GM13976 (cell line): Measurements from ENCODE around the gene ACAD11.

Source experiments
- DNase-seq: peaks from one replicate; pipeline ENCODE4 v3.0.0; 2012; ENCODE audit warnings: low spot score
- in situ Hi-C: fragments of 300-500 bp; cut with MboI; formaldehyde crosslinking; loops from one replicate; pipeline ENCODE4 v1.12.0; 2022; ENCODE audit warnings: low sequenced_read_pairs, mixed read lengths, inconsistent platforms; ENCODE audit not compliant: unreplicated experiment
- TF ChIP-seq, protein P1 (sequence below): IDR thresholded peaks from 2 replicates; pipeline ENCODE4 v1.5.1; 2012; ENCODE audit warnings: borderline replicate concordance, mild to moderate bottlenecking; ENCODE audit not compliant: insufficient read depth; ENCODE audit errors: extremely low read depth, missing control alignments, control extremely low read depth

ACAD11 gene

DNA sequence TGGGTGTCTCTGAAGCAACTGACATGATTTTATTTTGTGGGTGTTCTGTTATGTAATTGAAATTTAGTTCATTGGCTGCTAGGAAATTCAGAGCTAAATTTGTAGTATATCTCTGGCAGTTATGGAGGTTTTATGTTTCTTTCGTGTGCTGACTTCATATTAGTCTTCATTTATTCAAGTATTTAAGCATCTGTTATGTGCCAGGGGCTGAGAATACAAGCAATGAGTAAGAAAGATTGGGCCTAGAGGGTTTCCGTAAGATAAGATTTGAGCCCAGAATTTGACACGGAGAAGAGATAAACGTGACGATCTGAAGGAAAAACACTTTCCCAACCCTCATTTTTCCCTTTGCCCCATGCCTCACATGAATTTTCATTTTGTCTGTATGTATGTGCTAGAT lies 137.7 kb downstream of the ACAD11 start:
- no peak for DNase-seq
- in situ Hi-C loops = no loop called here
- TF ChIP-seq, protein P1, sequence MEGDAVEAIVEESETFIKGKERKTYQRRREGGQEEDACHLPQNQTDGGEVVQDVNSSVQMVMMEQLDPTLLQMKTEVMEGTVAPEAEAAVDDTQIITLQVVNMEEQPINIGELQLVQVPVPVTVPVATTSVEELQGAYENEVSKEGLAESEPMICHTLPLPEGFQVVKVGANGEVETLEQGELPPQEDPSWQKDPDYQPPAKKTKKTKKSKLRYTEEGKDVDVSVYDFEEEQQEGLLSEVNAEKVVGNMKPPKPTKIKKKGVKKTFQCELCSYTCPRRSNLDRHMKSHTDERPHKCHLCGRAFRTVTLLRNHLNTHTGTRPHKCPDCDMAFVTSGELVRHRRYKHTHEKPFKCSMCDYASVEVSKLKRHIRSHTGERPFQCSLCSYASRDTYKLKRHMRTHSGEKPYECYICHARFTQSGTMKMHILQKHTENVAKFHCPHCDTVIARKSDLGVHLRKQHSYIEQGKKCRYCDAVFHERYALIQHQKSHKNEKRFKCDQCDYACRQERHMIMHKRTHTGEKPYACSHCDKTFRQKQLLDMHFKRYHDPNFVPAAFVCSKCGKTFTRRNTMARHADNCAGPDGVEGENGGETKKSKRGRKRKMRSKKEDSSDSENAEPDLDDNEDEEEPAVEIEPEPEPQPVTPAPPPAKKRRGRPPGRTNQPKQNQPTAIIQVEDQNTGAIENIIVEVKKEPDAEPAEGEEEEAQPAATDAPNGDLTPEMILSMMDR = no peak

DNA sequence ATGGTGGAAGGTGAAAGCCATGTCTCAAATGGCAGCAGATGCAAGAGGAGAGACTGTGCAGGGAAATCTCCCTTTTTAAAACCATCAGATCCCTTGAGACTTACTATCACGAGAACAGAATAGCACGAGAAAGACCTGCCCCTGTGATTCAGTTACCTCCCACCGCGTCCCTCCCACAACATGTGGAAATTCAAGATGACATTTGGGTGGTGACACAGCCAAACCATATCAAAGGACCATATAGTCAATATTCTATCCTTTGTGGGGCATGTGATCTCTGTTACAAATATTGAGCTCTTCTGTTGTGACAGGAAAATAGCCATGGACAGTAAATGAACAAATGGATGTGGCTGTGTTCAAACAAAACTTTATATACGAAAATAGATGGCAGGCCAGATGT lies 139.7 kb downstream of the ACAD11 start:
- TF ChIP-seq, protein P1 = no peak
- no peak for DNase-seq
- in situ Hi-C loops = no loop called here

DNA sequence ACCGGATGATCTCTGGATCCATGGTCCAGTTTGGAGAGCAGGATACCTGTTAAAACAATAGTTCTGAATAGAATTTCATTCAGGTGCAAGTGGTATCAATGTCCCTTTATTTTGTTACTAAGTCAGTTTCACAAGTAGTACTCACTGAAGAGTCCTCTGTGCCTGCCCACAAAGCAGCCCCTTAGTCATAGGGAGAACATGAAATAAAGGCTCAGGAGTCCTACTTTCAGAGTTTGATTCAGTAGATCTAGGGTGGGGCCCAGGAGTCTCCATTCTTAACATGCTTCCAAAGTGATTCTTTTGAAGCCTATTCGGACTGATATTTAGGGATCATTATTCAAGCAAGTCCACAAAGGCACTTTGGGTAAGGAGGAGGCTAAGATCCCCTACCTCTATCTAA lies 142.3 kb downstream of the ACAD11 start:
- no peak for DNase-seq
- in situ Hi-C loops = no loop called here
- TF ChIP-seq, protein P1 = no peak

DNA sequence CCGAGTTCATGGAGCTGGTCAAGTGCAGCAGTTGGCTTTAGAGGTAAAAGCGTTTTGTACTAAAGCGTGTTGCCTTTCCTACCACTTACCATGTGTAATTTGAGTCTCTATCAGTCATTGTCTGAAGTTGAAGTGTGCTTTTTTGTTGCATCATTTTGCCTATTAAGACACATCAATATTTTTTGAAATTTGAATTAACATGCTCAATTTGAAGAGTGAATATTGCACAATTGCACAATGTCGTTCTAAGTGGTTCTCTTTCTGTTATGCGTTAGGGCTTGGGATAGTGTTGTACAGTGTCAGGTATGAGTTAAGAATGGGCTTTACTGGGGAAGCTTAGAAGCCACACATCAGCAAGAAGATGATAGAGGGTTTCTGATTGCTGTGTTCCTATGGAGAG lies 146.6 kb downstream of the ACAD11 start:
- no peak for DNase-seq
- TF ChIP-seq, protein P1 = no peak
- in situ Hi-C loops = no loop called here

DNA sequence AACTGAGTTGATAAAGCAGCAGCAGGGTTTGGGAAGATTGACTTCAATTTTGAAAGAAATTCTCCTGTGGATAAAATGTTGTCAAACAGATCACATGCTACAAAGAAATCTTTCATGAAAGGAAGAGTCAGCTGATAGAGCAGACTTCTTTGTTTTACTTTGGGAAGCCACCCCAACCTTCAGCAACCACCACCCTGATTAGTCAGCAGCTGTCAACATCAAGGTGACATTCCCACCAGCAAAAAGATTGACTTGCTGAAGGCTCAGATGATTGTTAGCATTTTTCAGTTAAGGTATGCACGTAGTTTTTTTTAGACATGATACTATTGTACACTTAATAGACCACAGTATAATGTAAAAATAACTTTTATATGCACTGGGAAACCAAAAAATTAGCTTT lies 150.1 kb downstream of the ACAD11 start:
- DNase-seq = no peak
- TF ChIP-seq, protein P1 = no peak
- in situ Hi-C loops = no loop called here

DNA sequence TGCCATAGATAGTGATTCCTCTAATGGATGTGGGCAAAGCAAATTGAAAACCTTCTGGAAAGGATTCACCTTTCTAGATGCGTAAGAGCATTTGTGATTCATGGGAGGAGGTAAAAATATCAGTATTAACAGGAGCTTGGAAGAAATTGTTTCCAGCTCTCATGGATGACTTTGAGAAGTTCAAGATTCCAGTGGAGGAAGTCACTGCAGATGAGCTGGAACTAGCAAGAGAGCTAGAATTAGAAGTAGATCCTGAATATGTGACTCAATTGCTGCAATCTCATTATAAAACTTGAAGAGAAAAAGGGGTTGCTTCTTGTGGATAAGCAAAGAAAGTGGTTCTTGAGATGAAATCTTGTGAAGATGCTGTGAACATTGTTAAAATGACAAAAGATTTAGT lies 150.5 kb downstream of the ACAD11 start:
- in situ Hi-C loops = no loop called here
- TF ChIP-seq, protein P1 = no peak
- no peak for DNase-seq
